GM21717 (cell line): ENCODE data around the gene PMP22.

Experiments
- ATAC-seq: cut with Tn5 transposase; IDR thresholded peaks from one replicate; pipeline ENCODE4 v1.9.1; 2021; ENCODE audit warnings: mild to moderate bottlenecking, moderate library complexity; ENCODE audit not compliant: unreplicated experiment

Gene PMP22

DNA sequence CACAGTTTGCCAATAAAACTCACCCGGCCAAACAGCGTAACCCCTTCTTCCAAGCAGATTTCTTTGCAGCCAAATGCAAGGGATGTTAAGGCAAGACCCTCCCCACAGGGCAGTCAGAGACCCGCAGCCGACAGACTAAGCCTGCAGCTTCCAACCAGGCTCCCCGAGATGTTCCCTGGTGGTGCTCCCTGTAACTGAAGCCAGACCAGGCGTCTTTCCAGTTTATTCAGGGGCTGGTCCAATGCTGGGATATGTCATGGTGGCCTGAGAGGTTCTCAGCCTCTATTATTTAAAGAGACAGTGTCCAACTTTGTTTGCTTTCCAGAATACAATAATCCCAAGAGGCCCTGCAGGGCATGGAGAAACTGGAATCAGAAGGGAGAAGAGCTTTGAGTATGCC is at the start of gene PMP22:
Gene PMP22, minus strand, starts transcription at position 196 of the 400 bp plus-strand sequence. CDS start 4,599 bp downstream, outside the sequence.
- ATAC-seq, result no peak

DNA sequence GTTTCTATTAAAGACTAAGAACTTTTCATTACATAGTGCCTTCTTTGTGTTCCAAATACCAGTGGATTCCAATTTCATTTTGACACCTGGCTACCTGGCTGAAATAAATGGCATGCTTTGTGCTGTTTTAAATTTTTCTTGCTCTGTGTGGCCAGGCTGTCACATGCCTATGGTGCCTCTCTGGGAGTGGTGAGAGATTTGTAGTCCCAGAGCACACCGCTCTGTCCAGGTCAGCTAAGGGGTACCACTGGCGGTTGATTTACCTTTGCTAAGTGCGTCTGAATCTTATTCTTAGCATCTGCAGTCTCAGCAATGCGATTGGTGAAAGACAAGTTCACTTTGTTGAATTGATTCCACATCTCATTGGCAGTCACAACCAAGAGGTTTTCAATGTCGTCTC is 46.9 kb upstream of the PMP22 start:
- no peak for ATAC-seq

DNA sequence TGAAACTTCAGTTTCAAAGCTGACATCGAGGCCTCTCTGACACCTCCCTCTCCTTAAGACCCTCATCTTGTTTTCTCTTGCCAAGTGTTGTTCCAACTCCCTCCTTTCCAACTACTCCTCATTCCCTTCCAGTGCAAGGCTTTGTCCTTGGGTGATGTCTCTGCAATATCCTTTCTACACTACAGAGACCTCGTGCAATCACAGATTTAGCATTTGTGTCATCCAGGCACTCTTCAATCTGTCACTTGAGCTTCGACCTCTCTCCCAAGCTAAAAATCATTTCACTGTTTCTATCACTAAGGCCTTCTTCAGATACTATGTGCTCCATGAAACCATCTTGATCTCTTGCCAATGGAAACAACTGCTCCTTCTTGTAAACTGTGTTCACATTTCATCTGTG is 44.7 kb upstream of the PMP22 start:
- no peak for ATAC-seq

DNA sequence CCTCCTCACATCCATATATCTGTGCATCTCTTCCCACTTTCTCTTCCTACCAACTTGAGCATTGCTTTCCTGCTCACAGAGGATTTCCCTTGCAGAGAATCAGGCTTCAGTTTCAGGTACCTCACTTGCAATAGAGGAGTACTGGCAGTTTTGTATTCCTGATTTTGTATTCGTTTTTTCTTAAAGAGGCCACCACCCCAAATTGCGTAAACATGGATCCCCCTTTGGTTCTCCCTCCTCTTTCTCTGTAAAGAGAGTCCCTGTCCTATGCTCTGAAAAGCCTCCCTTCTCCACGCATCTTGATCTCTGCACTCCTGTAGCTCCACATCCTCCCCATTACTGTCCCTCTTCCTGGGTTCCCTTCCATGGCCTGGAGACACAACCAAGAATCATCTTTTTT is 44.1 kb upstream of the PMP22 start:
- no peak for ATAC-seq

DNA sequence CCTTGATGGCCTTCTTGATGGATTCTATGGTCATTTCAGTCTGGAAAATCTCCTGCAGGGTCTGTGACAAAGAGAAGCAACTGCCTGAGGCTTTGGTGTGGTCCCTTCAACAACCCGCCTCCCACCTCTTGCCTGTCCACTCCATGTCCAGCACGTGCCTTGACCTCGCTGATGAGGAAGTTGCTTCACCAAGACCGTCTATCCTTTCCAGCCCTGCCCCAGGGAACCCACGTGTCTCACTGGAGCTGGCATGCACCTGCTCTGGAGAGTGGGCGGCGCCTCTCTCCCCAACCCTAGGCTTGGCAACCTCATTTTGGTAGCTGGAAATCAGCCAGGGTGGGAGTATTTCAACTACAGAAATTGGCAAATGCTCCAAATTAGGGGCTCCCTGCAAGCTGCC is 43.6 kb upstream of the PMP22 start:
- ATAC-seq, result no peak

DNA sequence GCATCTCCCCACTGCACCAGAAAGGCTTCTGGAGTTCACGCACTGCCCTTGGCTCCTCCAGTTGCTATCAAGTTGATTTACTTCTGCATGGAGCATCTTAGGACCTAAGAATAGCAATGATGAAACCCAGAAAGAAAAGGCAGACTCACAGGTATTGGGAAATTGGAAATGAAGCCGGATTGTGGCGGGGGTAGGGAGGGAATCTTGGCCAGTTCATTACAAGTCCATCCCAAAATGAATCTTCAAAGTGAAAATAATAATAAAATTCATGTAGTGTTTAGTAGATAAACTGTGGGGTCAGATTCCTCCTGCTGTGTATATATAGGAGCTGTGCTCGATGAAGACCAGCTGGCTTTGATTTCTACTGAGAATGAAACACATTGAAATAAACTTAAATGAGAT is 42.6 kb upstream of the PMP22 start:
- ATAC-seq, result no peak

DNA sequence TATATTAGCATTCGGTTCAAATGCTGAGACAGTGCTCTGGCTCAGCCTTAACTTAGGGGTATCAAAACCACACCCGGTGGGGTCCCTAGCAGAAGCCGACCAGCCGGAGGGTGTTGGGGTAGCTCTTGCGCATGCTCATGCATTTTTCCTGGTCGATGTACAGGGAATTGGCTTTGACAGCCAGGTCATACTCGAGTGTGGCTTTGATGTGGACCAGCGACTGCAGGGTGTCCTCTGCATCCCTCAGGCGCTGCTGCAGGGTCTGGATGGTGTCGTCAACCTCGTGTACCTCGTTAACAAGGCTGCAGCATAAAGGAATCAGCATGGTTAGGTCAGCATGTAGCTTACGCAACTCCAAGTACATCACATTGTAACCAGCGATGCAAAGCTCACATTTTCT is 38.7 kb upstream of the PMP22 start:
- no peak for ATAC-seq

DNA sequence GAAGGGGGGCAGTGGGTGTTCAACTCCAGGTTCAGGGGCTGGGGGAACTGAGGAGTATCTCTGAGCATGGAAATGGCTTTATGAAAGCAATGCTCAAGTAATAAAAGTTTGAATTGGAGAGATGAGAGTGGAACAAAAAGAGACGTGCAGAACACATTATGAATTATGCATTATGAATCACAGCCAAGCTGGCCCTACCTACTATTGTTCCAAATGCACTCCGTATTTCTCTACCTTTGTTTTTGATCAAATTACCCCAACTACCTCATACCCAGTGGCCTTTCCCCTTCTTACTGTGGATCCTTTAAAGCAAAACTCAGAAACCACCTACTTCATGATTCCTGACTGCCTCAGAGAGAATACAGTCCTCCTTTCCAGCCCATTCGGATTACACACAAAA is 38.1 kb upstream of the PMP22 start:
- no peak for ATAC-seq

DNA sequence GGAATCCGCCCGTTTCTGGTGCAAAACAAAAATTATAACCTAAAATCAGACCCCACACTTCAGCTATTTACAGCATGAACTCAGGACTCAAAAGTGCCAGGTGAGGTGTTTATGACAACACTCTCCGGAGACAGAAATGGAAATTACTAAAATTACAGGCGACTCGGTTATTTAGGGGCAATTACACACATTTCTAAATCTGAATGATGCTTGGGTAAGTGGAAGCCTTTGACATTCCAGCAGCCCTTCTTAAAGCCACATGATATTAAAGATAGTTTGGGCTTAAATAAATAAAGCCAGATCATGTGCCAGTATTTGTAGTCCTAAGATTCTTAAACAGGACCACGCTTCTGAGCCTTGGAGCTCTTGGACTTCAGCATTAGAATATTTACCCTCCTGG is 36.7 kb upstream of the PMP22 start:
- no peak for ATAC-seq

DNA sequence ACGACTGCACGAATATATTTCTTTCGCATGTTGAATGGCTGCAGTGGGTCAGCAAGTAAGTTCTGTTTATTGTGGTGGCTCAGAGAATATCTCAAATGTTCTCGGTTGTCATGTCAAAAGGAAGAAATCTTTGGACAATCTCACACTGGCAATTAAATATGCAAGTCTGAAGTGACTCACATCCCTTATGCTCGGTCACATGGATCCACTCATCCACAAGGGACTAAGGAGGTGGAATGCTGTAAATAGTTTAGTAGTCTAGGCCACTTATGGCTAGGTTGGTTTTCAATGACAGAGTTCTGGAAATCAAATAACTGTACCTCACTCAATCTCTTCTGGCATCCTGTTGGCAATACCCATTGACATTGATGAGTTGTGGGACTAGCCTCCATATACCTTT is 33.0 kb upstream of the PMP22 start:
- no peak for ATAC-seq

DNA sequence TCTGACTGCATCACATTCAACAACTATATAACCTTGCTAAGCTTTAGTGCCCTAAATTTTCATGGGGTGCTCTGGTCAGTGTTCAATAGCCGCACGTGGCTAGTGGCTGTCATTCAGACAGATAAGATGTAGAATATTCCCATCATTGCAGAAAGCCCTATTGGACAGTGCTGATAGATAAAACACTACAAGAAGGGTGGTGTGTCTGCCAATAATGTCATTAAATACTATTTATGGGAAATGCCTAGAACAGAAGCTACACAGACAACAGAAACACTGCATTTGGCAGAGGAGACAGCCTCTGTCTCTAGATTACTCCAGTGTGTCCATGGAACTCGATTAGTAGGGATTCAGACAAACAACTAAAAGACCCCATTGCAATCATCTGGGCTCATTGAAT is 28.4 kb upstream of the PMP22 start:
- no peak for ATAC-seq

DNA sequence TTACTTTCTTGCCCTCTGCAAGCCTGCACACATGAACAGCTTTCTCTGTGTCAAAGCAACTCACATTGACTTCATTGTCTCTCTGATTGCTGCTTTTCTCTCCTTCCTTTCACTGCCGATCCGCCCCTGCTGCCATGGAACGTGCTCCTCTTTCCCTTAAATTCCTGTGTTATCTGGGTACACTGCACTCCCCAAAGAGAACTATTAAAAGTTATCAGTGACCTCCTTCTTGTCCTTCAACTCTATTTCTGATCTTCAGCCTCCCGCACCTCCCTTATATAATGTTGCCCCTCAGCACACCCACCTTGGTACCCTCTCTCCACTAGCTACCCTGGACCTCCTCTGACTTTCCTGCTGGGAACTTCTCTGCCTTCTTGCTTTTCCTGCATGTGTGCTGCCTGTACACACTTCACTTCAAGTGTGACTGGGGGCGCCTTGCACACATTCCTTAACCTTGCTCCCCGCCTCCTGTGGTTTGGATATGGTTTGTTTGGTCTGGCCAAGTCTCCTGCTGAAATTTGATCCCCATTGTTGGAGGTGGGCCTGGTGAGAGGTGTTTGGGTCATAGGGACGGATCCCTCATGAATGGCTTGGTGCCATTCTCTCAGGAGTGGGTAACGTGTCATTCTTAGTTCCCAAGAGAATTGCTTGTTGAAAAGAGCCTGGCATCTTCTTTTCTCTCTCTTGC is 26.7 kb upstream of the PMP22 start:
- ATAC-seq, result no peak

DNA sequence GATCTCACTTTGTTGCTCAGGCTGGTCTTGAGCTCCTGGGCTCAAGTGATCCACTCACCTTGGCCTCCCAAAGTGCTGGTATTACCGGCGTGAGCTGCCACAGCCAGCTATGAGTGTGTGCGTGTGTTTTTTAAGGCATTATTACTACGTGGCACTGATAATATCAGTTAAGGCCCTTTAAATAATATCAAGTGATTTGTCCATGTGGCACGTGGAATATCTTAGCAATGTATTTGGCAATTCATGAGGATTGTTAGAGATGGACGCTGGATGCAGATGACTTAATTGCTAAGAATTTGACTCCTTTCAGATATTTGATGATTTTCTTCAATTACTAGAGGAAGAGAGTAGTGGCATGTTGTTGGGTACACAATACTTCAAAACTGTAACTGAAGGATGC is 25.5 kb upstream of the PMP22 start:
- no peak for ATAC-seq

DNA sequence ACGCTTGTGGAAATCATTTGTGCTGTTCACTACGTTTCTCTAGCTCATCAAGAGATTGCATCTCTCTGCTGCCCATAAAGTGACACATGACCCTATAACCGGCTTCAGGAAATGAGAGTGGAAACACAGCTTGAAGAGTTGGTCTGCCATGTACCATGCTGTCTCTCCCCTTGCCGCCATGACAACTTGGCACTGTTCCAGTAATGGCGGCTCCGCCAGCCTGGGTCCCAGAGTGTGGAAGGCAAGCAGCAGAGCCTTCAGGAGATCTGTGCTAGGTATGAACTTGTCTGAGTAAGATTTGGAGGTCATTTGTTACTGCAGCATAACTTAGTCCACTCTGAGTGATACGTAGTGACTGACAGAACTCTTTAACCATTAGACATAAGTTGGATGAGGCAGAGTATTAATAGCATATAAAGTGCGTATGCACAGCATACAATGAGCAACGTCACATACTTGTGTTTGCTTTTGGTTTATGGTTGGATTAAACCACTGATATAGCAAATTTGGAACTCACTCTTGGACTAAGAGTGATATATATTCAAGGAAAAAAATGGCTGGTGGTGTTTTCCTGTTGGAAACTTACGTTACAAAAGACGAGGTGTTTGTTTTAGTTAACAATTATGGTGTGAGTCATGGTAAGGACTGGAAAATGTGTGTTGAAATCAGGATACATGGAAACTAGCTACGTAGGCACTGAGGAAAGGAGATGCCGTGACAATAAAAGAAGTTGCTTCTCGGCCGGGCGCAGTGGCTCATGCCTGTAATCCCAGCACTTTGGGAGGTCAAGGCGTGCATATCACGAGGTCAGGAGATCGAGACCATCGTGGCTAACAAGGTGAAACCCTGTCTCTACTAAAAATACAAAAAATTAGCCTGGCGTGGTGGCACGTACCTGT is 24.4 kb upstream of the PMP22 start:
- ATAC-seq, result no peak

DNA sequence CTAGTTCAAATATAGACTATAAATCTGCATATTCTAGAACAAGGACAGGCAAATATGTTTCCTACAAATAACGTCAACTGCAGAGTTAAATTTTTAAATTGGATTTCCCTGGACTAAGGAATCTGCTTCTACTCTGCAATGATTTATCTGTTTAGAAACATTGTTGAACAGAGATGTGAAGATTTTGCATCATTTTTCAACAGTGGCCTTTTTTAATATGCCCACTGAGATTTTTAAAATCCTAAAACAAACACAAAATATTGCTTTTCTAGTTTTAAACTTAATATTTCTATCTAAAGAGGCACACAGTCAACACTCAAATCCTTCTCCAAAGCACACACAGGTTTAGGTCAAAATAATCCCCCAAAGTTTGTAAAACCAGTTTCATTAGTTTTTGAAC is 23.7 kb upstream of the PMP22 start:
- no peak for ATAC-seq

DNA sequence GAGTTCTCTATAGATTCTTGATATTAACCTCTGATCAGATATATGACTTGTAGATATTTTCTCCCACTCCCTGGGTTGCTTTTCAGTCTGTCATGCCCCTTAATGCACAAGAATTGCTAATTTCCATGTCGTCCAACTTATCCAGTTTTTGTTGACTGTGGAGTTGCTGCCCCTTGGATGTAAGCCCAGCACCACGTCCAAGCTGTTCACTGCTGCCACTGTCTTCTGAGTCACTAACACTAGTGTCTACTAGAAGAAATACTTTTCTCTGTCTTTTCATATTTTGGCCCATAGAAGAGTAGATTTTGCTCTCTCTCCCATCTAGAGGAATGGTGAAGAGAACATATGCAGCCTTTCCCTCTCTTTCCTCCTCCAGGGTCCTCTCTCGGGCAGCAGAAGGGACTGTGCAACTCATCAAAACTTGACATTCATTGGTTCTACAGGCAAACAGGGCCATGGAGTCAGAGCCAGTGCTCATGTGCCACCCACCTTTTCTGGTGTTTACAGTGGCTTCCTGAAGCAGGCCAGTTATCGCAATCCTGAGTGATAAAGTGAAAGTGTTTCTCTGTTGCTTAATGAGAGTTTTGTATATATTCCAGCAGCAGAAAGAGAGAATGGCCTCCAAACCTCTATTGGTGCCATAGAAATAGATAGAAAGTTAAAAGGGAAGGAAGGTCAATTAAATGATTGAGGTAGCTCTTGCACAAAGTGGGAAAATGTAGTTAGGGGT is 22.6 kb upstream of the PMP22 start:
- ATAC-seq, result no peak

DNA sequence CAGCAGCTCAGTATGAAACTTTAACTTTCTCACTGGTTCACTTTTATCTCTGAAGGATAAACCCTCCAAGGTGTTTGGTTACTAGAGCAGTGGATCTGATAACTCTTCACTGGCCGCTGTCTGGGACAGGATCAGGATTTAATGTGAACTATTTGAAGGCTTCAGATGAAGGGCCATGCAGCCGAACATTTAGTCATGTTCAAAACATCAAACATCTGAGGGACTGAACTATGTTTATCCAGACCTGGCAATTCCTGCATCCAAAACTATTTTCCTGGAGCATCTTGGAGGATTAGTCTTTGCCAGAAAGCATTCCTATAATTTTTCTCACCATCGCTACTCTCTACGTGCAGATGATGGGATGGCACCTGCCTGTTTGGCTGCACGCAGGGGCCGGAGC is 20.3 kb upstream of the PMP22 start:
- ATAC-seq, result no peak

DNA sequence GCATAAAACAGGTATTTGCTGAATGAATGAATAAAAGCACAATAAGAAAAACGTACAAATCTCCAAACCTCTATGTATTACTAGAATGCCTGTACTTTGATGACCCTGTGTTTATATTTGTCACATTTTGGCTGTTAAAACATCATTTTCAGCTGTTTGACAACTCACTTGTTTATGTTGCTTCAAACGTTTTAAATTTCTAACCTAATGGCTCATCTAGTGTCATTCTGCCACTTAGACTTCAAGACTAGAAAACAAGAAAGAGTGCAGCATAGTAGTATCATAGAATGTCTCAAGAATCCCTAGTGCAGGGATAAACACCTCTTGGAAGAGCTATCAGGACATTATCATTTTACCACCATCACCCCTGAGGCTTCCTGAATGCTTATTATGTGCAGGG is 19.4 kb upstream of the PMP22 start:
- ATAC-seq, result no peak

DNA sequence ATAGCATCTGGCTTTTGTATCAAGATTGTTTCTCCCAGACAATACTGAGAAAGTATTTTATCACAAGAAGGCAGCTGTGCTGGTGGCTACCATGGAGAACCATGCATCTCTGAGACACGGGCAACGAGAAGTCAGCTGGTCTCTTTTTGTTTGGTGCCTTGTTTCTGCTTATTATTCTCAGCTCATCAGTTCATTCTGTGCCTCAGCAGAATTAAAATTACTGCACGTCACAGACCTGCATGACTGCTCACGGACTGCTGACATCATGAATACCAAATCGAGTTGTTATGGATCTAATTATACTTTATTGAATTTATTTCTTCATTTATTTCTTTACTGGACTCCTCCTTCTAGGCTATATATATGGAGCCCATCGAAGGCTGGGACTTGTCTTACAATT is 19.0 kb upstream of the PMP22 start:
- no peak for ATAC-seq

DNA sequence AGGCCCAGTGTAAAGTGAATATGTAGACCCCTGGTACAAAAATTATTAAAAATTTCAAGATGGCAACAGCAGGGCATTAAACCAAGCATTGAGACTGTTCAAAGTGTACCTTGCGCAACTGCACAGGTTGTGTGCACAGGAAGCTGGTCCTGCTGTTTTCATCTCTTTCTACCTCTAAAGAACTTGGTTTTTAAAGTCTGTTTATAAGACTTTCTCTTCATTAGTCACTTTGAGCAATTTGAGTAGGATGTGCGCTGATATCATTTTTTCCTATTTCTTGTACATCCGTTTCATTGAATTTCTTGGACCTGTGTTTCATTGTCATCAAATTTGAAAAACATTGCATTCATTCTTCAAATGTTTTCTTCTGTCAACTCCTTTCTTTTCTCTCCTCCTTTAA is 16.8 kb upstream of the PMP22 start:
- ATAC-seq, result no peak

DNA sequence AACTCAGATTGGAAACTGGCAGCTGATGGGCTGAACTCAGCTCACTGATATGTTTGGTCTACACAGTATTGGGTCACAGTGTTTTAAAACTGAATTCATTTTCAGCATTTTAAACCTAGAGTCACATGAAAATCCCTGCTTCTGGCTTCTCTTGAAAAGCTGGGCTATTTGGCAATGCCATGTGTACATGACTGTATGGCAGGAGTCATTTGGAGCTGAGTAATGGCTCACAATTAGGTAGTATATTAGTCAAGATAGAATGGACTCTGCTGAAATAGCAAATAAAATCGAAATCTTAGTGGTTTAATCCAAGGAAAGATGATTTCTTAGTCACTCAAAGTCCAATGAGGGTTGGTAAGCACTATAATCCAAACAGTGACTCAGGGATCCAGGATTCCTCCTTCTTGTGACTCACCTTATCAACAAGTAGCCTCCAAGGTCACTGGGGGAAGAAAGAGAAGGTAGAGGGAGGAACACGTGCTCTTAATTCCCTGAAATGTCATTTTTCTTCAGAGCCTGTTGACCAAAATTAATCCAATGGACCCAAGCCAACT is 13.9 kb upstream of the PMP22 start:
- ATAC-seq, result no peak
